HEK293T (cell line): ENCODE data around the gene GATB.

Source experiments
- ARNT ChIP-seq: fragments of 450-650 bp; IDR thresholded peaks from 2 replicates; pipeline ENCODE4 v1.6.1; 2017; ENCODE audit warnings: mild to moderate bottlenecking
- ELF4 ChIP-seq: fragments of 450-650 bp; IDR thresholded peaks from 2 replicates; pipeline ENCODE4 v1.6.1; 2017; ENCODE audit warnings: antibody characterized with exemption
- FOXA1 ChIP-seq: fragments of 450-650 bp; IDR thresholded peaks from 2 replicates; pipeline ENCODE4 v1.6.1; 2016; ENCODE audit warnings: mild to moderate bottlenecking
- FOXK2 ChIP-seq: fragments of 450-650 bp; IDR thresholded peaks from 2 replicates; pipeline ENCODE4 v1.6.1; 2016; ENCODE audit warnings: mild to moderate bottlenecking
- FOXM1 ChIP-seq: fragments of 450-650 bp; IDR thresholded peaks from 2 replicates; pipeline ENCODE4 v1.6.1; 2017; ENCODE audit warnings: mild to moderate bottlenecking, borderline replicate concordance
- HDGF ChIP-seq: fragments of 450-650 bp; IDR thresholded peaks from 2 replicates; pipeline ENCODE4 v1.6.1; 2017; ENCODE audit warnings: antibody characterized with exemption, borderline replicate concordance
- L3MBTL2 ChIP-seq: fragments of 450-650 bp; conservative IDR thresholded peaks from 2 replicates; pipeline ENCODE4 v1.6.1; 2016; ENCODE audit warnings: mild to moderate bottlenecking
- LEF1 ChIP-seq: fragments of 450-650 bp; IDR thresholded peaks from 2 replicates; pipeline ENCODE4 v1.6.1; 2017; ENCODE audit warnings: mild to moderate bottlenecking, borderline replicate concordance
- NFRKB ChIP-seq: fragments of 450-650 bp; IDR thresholded peaks from 2 replicates; pipeline ENCODE4 v1.6.1; 2016; ENCODE audit warnings: mild to moderate bottlenecking, moderate library complexity
- PKNOX1 ChIP-seq: fragments of 450-650 bp; IDR thresholded peaks from 2 replicates; pipeline ENCODE4 v1.6.1; 2016
- SP1 ChIP-seq: fragments of 450-650 bp; IDR thresholded peaks from 2 replicates; pipeline ENCODE4 v1.6.1; 2017
- SUZ12 ChIP-seq: fragments of 450-650 bp; IDR thresholded peaks from 2 replicates; pipeline ENCODE4 v1.6.1; 2016; ENCODE audit warnings: mild to moderate bottlenecking
- TARDBP ChIP-seq: fragments of 450-650 bp; IDR thresholded peaks from 2 replicates; pipeline ENCODE4 v1.6.1; 2016

DNA sequence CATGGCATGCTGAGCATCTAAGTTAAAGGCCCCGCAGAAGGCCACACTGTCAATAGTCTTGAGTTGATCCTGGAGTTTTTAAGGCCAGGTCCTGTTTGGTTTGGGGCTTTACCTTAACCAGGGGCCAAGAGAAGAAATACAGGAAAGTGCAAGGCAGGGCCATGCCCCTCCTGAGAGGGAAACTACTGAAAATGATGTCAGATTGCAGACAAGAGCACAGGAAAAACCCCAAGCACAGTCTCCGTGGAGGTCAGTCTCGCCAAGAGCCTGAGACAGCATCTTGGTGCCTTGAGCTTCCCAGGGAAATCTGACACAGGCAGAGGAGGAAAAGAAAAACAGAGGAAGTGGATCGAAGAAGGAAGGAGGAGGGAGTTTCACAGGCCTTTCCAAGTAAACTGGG lies 32.2 kb upstream of the GATB start:
- TF ChIP-seq FOXA1, result no peak
- no peak for TF ChIP-seq SP1
- TF ChIP-seq LEF1, result no peak
- no peak for TF ChIP-seq NFRKB
- TF ChIP-seq HDGF, result no peak
- TF ChIP-seq TARDBP, result no peak
- no peak for TF ChIP-seq PKNOX1
- no peak for TF ChIP-seq SUZ12
- no peak for TF ChIP-seq L3MBTL2
- no peak for TF ChIP-seq FOXK2
- TF ChIP-seq FOXM1, result no peak
- no peak for TF ChIP-seq ARNT
- TF ChIP-seq ELF4, result no peak
